ENCODE measurements around the gene AP4B1. TPM values are rescaled to one million over a fixed set of nuclear protein-coding genes. Genes with fewer than 3 reads are reported as not detected.

AP4B1 gene
- total RNA-seq, 4 donors from 2014 or later, result 2.8 to 47.8 (median 18.5) TPM

GRCh38 chr1:113887402-113888175, 17.0 kb downstream of the AP4B1 start, which contains the start of gene BCL2L15:
Gene BCL2L15, minus strand, starts transcription at chr1:113887581. Its CDS starts 206 bp downstream, at chr1:113887375.
- DNase-seq, result no peak
- no peak within 1 kb of the TSS for H3K4me3 ChIP-seq
- intact Hi-C loops (cut with DNase I; ENCODE audit: low total_unique reads), result no loop called here
- TF ChIP-seq POLR2A (IDR thresholded peaks at IDR 0.05), result no peak
- TF ChIP-seq, protein P1, sequence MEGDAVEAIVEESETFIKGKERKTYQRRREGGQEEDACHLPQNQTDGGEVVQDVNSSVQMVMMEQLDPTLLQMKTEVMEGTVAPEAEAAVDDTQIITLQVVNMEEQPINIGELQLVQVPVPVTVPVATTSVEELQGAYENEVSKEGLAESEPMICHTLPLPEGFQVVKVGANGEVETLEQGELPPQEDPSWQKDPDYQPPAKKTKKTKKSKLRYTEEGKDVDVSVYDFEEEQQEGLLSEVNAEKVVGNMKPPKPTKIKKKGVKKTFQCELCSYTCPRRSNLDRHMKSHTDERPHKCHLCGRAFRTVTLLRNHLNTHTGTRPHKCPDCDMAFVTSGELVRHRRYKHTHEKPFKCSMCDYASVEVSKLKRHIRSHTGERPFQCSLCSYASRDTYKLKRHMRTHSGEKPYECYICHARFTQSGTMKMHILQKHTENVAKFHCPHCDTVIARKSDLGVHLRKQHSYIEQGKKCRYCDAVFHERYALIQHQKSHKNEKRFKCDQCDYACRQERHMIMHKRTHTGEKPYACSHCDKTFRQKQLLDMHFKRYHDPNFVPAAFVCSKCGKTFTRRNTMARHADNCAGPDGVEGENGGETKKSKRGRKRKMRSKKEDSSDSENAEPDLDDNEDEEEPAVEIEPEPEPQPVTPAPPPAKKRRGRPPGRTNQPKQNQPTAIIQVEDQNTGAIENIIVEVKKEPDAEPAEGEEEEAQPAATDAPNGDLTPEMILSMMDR (IDR thresholded peaks at IDR 0.05), result no peak
- no peaks in the 10 kb centered on the region for H3K27me3 ChIP-seq
- no peaks in the 10 kb centered on the region for H3K9me3 ChIP-seq
- no peaks in the 10 kb centered on the region for H3K4me1 ChIP-seq
- no peaks in the 10 kb centered on the region for H3K36me3 ChIP-seq
- no peak within 1 kb of the TSS for H3K27ac ChIP-seq

GRCh38 chr1:113886417-113887401, 17.9 kb downstream of the AP4B1 start:
- no peak for DNase-seq
- H3K4me3 ChIP-seq, result no peak overlapping the region
- TF ChIP-seq, protein P1 (IDR thresholded peaks at IDR 0.05), result no peak
- TF ChIP-seq POLR2A (IDR thresholded peaks at IDR 0.05), result no peak
- H3K27me3 ChIP-seq, result no peaks in the 10 kb centered on the region
- H3K9me3 ChIP-seq, result no peaks in the 10 kb centered on the region
- intact Hi-C loops (cut with DNase I; ENCODE audit: low total_unique reads), result no loop called here
- H3K27ac ChIP-seq, result no peak overlapping the region
- no peaks in the 10 kb centered on the region for H3K4me1 ChIP-seq
- no peaks in the 10 kb centered on the region for H3K36me3 ChIP-seq

GRCh38 chr1:113881661-113882060, 22.9 kb downstream of the AP4B1 start:
- Histone ChIP-seq H3K27me3 (no peaks in the 10 kb centered on the region), H3K27ac (no peak overlapping the region), H3K4me3 (no peak overlapping the region), H3K4me1 (no peaks in the 10 kb centered on the region), H3K9me3 (no peaks in the 10 kb centered on the region), H3K36me3 (no peaks in the 10 kb centered on the region)
- no peak for DNase-seq
- TF ChIP-seq, protein P1 (IDR thresholded peaks at IDR 0.05), result no peak
- no peak for TF ChIP-seq POLR2A (IDR thresholded peaks at IDR 0.05)
- intact Hi-C loops (cut with DNase I; ENCODE audit: low total_unique reads), result no loop called here

- Histone ChIP-seq H3K4me3 (no peak overlapping the region), H3K9me3 (no peaks in the 10 kb centered on the region), H3K4me1 (no peaks in the 10 kb centered on the region), H3K36me3 (no peaks in the 10 kb centered on the region), H3K27ac (no peak overlapping the region), H3K27me3 (no peaks in the 10 kb centered on the region)
- intact Hi-C loops (cut with DNase I; ENCODE audit: low total_unique reads), result no loop called here
- no peak for DNase-seq
- TF ChIP-seq, protein P1 (IDR thresholded peaks at IDR 0.05), result no peak
- TF ChIP-seq POLR2A (IDR thresholded peaks at IDR 0.05), result no peak
Observed at GRCh38 chr1:113879739-113880038, 24.9 kb downstream of the AP4B1 start.

DNA sequence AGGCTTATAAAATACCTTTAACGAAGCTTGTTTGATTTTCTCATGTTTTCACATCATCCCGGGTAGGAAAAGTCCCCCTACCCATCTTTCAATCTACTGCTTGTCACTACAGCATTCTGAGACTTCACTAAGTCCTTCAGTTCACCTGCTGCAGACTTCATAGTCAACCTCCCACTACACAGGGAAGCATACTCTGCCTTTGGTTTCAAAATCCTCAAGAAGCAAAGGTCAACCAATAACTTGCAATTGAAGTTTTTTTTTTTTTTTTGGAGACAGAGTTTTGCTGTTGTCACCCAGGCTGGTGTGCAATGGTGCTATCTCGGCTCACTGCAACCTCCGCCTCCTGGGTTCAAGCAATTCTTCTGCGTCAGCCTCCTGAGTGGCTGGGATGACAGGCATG, 28.4 kb downstream of the AP4B1 start:
- intact Hi-C loops (cut with DNase I; ENCODE audit: low total_unique reads), result no loop called here
- no peak for TF ChIP-seq POLR2A (IDR thresholded peaks at IDR 0.05)
- TF ChIP-seq, protein P1 (IDR thresholded peaks at IDR 0.05), result no peak

More for the DNA sequence above, 28.4 kb downstream of the AP4B1 start:
- no peaks in the 10 kb centered on the region for H3K9me3 ChIP-seq
- no peak overlapping the region for H3K4me3 ChIP-seq
- no peak overlapping the region for H3K27ac ChIP-seq
- H3K4me1 ChIP-seq, result no peaks in the 10 kb centered on the region
- DNase-seq, result no peak
- H3K27me3 ChIP-seq, result no peaks in the 10 kb centered on the region
- H3K36me3 ChIP-seq, result no peaks in the 10 kb centered on the region
